Renal pelvis (tissue), 12 donors: ENCODE results near the gene CBX6. TPM values are rescaled to one million over a fixed set of nuclear protein-coding genes. Genes with fewer than 3 reads are reported as not detected.
"Not testable (repeated sequence)": the region's sequence is repeated elsewhere in the genome, so short reads cannot be mapped to it uniquely, and the experiment has no call there.

Experiments used
- DNase-seq: peaks from one replicate; pipeline ENCODE4 v3.0.0-alpha.2; 2013
- long read RNA-seq, 16 experiments: transcript quantifications; one replicate each; lab custom pipeline, GENCODE V29; 2026
- polyA plus RNA-seq, 3 donors: library from polyadenylated mRNA; unstranded; fragments of 120-200 nt; gene quantifications; one replicate each; pipeline ENCODE4 v1.2.1, GENCODE V29; 2013; ENCODE audit not compliant: insufficient read length in 3 of 3

CBX6 gene
- polyA plus RNA-seq = 10 to 100 TPM; 43.7 to 46.4 (median 45.2) TPM
- long read RNA-seq, donor 1, full-length matches to known transcripts = 9 of 9 reads
- long read RNA-seq, donor 1, partial matches to known transcripts = 0 of 9 reads
- long read RNA-seq, donor 1, other reads (novel, unspliced or antisense) = 0 of 9 reads
- long read RNA-seq, donor 2, full-length matches to known transcripts = 13 of 23 reads
- long read RNA-seq, donor 2, partial matches to known transcripts = 10 of 23 reads
- long read RNA-seq, donor 2, other reads (novel, unspliced or antisense) = 0 of 23 reads
- long read RNA-seq, donor 3, full-length matches to known transcripts = 7 of 7 reads
- long read RNA-seq, donor 3, partial matches to known transcripts = 0 of 7 reads
- long read RNA-seq, donor 3, other reads (novel, unspliced or antisense) = 0 of 7 reads
- long read RNA-seq, donor 4, full-length matches to known transcripts = 9 of 9 reads
- long read RNA-seq, donor 4, partial matches to known transcripts = 0 of 9 reads
- long read RNA-seq, donor 4, other reads (novel, unspliced or antisense) = 0 of 9 reads
- long read RNA-seq, donor 5, full-length matches to known transcripts = 1 of 1 reads
- long read RNA-seq, donor 5, partial matches to known transcripts = 0 of 1 reads
- long read RNA-seq, donor 5, other reads (novel, unspliced or antisense) = 0 of 1 reads
- long read RNA-seq, donor 6, full-length matches to known transcripts = 7 of 7 reads
- long read RNA-seq, donor 6, partial matches to known transcripts = 0 of 7 reads
- long read RNA-seq, donor 6, other reads (novel, unspliced or antisense) = 0 of 7 reads
- long read RNA-seq, donor 7, full-length matches to known transcripts = 16 of 16 reads
- long read RNA-seq, donor 7, partial matches to known transcripts = 0 of 16 reads
- long read RNA-seq, donor 7, other reads (novel, unspliced or antisense) = 0 of 16 reads
- long read RNA-seq, donor 8, full-length matches to known transcripts = 16 of 16 reads
- long read RNA-seq, donor 8, partial matches to known transcripts = 0 of 16 reads
- long read RNA-seq, donor 8, other reads (novel, unspliced or antisense) = 0 of 16 reads
- long read RNA-seq, donor 9, full-length matches to known transcripts = 11 of 11 reads
- long read RNA-seq, donor 9, partial matches to known transcripts = 0 of 11 reads
- long read RNA-seq, donor 9, other reads (novel, unspliced or antisense) = 0 of 11 reads
- long read RNA-seq, donor 10, full-length matches to known transcripts = 14 of 14 reads
- long read RNA-seq, donor 10, partial matches to known transcripts = 0 of 14 reads
- long read RNA-seq, donor 10, other reads (novel, unspliced or antisense) = 0 of 14 reads
- long read RNA-seq, donor 11, full-length matches to known transcripts = 6 of 6 reads
- long read RNA-seq, donor 11, partial matches to known transcripts = 0 of 6 reads
- long read RNA-seq, donor 11, other reads (novel, unspliced or antisense) = 0 of 6 reads
- long read RNA-seq, donor 12, full-length matches to known transcripts = 24 of 24 reads
- long read RNA-seq, donor 12, partial matches to known transcripts = 0 of 24 reads
- long read RNA-seq, donor 12, other reads (novel, unspliced or antisense) = 0 of 24 reads
- long read RNA-seq, donor 13, full-length matches to known transcripts = 9 of 9 reads
- long read RNA-seq, donor 13, partial matches to known transcripts = 0 of 9 reads
- long read RNA-seq, donor 13, other reads (novel, unspliced or antisense) = 0 of 9 reads
- long read RNA-seq, donor 14, full-length matches to known transcripts = 12 of 22 reads
- long read RNA-seq, donor 14, partial matches to known transcripts = 10 of 22 reads
- long read RNA-seq, donor 14, other reads (novel, unspliced or antisense) = 0 of 22 reads
- long read RNA-seq, donor 15, full-length matches to known transcripts = 12 of 12 reads
- long read RNA-seq, donor 15, partial matches to known transcripts = 0 of 12 reads
- long read RNA-seq, donor 15, other reads (novel, unspliced or antisense) = 0 of 12 reads
- long read RNA-seq, donor 16, full-length matches to known transcripts = 13 of 13 reads
- long read RNA-seq, donor 16, partial matches to known transcripts = 0 of 13 reads
- long read RNA-seq, donor 16, other reads (novel, unspliced or antisense) = 0 of 13 reads

- DNase-seq = peak; percentile 95
These were observed at the start of gene CBX6 for GRCh38 chr22:38872172-38872830. Gene CBX6, minus strand, starts transcription at chr22:38872216. Its CDS starts 26 bp downstream, at chr22:38872190.

DNA sequence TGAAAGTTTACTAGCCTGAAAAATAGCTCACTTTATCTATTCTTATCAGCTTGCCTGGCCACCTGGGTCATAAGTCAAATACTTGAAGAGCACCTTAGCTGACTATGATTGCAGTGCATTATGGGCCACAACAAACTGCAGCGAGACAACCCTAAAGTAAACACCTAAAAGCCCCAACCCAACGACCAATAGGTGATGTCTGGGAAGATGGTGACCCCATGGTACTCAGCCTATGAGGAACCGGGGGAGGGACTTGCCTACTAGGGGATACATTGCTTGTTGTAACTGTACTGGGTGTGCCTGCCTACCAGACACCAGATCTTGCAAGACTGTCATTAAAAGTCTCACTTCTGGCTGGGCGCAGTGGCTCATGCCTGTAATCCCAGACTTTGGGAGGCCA, 49.8 kb upstream of the CBX6 start:
- DNase-seq = no peak

GRCh38 chr22:38921120-38921519, 49.1 kb upstream of the CBX6 start:
- DNase-seq = no peak

DNA sequence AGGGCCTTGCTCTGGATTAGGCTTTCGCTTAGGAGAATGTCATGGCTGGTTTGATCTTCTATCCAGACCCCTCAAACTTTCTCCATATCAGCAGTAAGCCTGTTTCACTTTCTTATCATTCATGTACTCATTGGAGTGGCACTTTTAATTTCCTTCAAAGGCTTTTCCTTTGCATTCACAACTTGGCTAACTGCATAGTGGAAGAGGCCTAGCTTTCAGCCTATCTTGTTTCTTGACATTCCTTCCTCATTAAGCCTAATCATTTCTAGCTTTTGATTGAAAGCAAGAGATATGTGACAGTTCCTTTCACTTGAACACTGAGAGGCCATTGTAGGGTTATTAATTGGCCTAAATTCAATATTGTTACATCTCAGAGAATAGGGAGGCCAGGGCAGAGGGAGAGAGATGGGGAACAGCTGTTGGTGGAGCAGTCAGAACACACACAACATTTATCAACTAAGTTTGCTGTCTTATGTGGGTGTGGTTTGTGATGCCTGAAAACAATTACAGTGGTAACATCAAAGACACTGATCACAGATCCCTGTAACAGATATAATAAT, 47.7 kb upstream of the CBX6 start:
- peak; percentile 29 for DNase-seq

GRCh38 chr22:38911434-38911833, 39.4 kb upstream of the CBX6 start:
- peak; percentile 31 for DNase-seq

DNA sequence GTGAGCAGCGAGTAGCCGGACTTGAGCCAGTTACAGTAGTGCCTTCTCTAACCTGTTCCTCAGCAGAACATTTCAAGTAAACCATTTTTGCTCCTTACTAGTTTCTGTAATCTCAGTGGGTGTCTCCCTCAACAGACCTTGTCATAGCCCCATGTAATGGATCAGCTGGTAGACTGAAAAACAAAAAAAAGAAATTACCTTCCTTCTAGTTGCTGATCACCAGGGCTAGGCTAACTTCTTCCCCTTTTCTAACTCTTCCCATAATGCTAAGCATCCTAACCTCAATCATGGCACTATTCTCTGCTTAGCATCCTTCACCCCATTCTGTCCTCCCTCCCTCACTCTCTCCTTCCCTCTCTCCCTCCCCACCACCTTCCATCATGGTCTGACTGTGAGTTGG, 35.8 kb upstream of the CBX6 start:
- DNase-seq = no peak

DNA sequence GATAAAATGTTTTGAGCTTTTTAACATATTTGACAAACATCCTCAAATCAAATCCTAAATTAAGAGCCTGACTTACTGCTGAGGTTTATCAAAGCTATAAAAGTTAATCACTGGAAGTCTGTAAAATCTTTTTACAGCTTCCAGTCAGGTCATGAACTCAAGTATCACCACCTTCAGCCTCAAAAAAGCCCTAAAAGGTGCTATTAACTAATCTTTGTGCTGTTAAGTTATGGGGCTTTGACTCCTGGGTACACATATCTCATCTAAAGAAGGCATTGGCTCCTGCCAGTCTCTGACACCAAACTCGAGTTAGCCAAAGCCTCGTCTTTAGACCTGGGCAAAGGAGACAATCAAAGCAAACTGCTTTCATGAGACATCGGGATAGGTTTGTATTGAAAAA, 34.0 kb upstream of the CBX6 start:
- no peak for DNase-seq

- not testable (repeated sequence) for DNase-seq
These were observed 32.1 kb upstream of the CBX6 start for GRCh38 chr22:38904052-38904617.

DNA sequence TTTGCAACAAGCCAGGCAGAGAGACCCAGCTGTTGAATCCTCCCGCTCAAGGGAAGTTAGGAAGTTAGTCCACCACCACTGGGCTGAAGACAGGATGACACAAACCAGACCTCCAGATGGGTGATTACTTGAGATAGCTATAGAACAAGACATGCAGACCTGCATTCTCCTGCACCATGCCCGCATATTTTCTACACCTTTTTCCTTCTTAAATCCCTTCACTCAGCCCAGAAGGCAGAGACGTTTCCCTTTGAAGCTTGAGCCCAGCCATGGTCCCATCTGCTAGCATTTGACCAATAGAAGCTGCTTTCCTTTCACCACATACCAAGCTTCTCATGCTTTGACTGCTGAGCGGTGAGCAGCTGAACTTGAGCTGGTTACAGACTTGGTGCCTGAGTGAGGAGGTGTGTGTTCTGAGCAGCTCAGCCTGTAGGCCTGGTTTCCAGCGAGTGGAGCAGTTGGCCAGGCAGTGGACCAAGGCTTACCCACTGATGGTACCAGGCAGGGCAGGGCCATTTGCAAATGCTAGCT, 29.2 kb upstream of the CBX6 start:
- no peak for DNase-seq

GRCh38 chr22:38900677-38901076, 28.7 kb upstream of the CBX6 start:
- DNase-seq = no peak

GRCh38 chr22:38891256-38891655, 19.2 kb upstream of the CBX6 start:
- no peak for DNase-seq

- no peak for DNase-seq
These were observed 18.4 kb upstream of the CBX6 start for GRCh38 chr22:38890377-38890776.

DNA sequence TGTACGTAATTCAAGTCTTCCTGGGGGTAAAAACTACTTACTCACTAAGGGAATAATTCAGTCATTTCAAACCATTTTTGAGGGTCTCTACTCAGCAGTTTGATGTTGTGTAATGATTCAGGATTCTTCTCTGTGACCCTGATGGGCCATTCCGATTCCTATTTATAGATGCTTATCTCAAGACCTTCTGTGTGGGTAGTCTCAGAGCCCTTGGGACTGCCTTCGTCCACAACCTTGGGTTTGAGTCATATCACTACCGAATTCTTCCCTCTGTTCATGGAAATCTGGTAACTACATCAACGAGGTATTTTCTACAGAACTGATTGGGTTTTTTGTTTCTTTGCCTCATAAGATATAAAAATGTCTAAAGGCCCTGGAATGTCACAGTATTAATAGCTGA, 14.3 kb upstream of the CBX6 start:
- no peak for DNase-seq

- no peak for DNase-seq
These were observed 11.1 kb upstream of the CBX6 start for GRCh38 chr22:38882972-38883622.

GRCh38 chr22:38881997-38882879, 10.2 kb upstream of the CBX6 start:
- DNase-seq = no peak

DNA sequence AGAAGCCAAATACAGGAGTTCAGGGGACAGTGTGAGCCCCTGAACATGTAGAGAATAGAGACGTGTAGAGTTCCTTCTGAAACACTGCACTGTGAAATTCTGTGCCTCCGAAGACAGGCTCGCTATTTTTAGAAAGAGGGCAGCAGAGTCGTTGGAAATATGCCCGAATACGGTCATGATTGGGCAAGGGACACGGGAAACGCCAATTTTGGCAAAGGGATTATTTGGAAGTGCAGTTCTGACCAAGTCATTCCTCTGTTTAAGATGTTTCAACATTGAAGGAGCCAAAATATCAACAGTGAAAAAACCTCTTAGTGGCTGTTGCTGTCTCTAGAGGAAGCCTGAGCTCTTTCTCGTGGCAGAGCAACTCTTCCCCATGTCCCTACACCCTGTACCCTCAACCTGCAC, 9.5 kb upstream of the CBX6 start:
- no peak for DNase-seq

DNA sequence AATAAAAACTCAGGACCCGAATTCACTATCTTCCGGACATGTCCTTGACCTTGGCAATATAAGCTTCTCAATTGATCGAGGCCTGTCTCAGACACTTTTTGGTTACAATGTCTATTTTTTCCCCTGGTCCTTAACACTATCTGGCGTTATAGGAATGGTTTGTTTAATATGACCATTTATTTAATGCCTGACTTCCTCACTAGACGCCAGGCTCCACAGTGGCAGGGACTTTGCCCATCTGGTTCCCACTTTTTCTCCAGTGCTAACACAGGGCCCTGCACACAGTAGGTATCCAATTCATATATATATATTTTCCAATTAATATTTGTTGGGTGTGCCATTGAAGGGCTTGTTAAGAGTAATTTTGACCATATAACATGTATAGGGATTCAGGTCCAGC, 7.9 kb upstream of the CBX6 start:
- DNase-seq = no peak
